Activated CD4-positive, alpha-beta T cell treated with anti-CD3 and anti-CD28 coated beads, Interleukin-2, amount 50 U/mL, for 24 hours (primary cell): ENCODE measurements around the gene FOXP1.

Experiments
- DNase-seq, 2 donors: peaks; one replicate each; pipeline ENCODE4 v3.0.0-alpha.2; 2020; ENCODE audit warnings: low read depth in 1 of 2, low spot score in 1 of 2

FOXP1 gene

DNA sequence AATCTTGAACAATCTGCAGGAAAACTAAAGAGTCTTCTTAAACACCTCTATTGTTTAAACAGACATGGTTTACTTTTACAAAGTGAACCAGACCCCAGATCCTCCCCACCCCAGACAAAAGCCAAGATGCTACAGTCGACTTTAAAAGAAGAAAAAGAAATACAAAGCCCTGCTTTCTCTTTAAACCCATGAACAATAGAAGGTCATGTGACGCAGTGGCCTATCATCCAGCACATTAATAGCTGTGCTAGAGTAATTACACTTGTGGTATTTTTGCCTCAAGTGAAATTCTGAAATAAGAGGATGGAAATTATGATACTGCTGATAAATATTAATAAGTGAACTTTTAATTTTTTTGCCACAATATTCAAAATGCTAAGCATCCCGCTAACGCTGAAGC is 613.4 kb downstream of the FOXP1 start:
- no peak for DNase-seq

DNA sequence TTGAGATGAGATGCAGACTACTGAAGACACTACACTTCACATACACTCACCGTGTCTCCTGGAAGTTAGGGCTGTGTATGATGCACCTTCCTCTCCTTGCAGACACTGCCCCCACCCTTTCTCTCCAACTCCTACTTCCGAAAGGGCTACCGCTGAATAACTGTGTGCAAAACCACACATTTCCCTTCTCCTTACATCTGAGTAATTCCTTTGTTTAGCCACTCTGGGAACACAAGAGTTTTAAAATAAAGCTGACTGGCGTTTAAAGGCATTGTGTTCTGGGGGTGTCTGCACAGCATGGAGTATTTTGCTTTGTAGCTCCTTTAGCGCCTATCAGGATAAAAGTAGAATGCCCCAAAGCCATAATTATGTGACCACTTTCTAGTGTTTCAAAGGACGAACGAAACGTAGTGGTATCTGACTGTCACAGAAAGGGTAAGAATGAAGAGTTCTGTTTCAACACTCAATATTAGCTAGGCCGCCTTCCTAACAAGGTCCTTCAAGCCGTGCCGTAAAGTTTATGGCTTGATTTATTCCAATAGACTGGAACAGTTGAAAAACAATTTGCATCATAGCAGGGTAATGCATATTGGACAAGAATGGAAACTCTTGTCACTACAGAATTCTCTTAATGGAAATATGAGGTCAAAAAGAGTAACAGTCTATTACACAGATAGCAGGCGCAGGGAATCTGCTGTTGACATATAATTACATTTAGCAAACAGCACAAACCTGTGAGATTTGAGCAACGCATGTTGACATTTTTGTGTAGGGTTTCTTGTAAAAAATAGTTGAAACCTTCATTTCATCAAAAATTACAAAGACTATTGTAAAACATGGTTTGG is 619.9 kb downstream of the FOXP1 start:
- DNase-seq = no peak

DNA sequence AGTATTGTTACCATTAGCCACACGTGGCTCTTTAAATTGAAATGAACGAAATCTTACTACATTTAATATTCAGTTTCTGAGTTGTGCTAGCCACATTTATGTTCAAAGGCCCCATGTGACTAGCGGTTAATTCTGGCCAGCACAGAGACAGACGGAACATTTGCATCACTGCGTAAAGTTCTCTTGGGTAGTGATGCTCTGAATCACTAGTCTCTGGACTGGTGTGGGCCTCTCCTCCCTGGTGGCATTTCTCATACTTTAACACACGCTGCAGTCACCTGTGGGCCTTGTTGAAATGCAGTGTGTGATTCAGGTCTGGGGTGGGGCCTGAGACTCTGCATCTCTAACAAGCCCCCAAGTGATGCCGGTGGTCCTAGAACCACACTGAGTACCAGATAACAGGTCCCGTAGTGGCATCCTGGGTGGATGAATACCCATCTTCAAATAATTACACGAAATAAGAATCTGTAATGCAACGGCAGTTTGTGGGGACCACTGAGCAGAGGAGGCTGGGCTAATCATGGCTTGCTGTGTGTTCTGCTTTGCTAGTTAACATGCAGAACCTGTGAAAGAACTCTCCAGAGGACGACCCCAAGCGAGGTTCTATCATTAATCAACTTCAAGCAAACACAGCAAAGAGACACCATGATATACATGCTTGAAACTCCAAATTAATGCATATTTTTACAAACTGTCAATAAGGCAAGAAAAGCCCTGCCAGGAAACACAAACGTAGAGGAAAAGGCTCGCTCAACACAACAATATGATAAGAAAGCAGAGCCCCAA is 623.8 kb downstream of the FOXP1 start:
- DNase-seq = no peak

DNA sequence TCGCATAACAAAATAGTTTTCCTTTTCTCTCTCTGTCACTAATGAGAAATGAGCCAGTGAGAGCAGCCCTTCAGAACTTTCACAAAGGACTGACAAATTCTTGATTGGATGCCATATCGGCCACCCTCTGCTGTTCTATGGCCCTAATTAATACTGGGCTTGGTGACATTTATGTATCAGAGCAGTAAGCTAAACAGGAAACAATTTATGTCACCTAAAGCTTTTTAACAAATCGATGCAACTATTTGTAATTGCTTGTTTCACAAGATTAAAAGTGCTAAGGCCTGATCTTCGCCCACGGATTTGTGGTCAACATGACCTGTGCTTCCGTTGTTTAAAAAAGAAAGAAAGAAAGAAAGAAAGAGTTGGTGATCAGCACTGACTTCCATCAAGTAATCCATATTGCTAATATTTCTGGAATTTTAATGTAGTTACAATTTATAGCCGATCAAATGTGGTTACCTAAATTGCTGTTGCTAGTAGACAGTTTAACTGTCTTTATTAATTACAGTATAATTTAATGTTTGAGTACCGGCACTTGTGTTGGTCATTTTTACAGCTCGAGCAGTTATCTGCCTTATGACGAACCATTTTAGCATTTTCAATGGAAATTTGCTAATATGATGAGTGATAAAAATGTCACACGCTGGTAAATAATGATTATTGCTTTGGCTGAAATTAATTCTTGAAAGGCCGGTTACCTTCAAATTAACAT is 631.3 kb downstream of the FOXP1 start:
- no peak for DNase-seq

DNA sequence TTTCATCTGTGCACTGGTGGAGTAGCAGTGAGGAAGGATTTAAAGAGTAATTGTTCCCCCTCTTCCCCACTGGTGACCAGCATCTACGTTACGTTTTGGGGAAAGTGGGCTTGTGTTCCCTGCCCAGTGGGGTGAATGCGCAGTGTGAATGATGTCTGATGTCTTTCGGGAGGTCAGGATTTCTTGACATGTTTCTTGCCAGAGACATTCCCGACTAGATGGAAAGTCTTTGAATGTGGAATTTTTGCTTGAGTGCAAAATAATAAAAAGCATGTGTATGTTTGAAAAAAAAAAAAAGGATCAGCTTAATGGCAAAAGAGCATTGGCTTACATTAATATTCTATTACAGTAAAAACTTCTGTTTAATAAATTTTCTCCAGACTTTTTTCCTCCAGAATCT is 632.2 kb downstream of the FOXP1 start:
- no peak for DNase-seq

DNA sequence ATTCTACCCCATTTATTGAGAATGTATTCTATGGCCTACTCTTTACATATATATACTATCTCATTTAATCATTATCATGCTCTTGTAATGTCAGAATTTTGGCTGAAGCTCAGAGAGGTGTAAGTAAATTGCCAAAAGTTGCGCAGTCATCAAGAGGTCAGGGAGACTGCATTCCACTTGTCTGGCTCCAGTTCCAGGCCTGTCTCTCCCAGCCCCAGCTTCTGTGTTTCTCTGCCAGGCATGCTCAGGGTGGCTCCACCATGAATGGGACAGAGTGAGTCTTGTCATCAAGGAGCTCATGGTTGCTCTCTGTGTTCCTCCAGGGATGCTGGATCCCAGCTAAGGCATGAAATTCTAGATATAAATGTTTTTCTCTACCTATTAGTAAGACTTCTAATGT is 635.9 kb downstream of the FOXP1 start:
- DNase-seq = no peak

DNA sequence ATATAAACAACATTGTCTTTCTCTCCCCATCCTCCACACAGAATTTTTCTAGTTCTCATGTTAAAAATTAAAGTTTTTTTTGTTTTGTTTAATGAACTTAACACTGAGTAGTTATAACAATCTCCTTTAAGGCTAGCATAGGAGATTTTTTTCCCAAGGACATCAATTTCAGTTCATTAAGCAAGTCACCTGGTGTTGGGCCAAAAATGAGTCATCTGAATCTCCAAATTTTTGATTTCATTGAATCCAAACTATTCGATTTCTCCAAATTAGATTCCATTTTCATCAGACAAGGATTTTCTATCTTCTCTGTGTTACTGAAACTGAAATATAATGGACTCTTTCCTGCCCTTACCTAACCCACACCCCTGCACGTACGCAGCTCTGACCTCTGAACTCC is 639.6 kb downstream of the FOXP1 start:
- DNase-seq = no peak

DNA sequence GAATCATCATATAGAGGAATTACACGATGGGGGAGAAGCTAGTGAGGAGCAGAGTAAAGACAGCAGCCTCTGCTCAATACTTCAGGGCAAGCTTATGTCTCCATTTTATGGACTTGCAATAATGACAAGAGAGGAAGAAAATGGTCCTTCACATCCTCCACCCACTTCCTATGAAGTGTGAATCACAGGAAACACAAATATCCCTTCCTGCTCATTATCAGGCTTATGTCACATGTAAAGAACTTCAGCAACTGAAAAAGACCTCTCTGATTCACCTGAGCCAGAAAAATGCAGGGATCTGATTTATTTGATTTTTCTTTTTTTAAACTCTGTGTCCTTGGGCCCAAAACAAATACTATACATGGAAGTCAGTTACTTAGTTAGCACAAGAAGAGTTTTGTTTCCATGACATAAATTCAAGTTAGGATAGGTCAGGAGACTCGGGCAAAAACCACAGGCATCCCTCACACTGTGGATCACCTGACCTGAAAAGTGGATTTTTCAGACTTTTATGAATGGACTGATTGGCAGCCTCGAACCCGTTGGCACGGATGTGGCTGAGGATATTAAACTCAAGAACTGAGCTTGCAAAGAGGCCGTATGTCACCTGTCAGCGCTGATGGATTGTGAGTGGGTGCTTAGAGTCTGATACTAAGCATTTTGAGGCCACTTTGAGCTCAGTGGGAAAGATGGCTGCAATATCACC is 650.3 kb downstream of the FOXP1 start:
- no peak for DNase-seq

DNA sequence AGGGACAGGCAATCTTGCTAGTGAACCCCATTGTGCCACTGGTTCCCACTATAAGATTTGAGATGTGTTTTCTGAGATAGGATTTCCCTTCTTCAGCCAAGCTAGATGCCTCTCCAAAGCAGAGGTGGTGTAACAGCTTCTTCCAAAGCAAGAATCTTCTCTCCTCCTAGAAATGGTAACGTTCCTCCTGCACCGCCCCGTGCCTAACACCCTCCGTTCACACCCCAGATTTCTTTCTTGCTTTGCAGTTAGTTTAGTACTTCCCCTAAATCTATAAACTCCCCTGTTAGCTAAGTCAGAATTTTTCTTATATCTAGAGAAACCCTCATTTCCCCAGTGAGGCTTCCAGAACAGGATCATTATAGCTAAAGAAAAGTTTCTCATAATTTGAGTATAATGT is 653.5 kb downstream of the FOXP1 start:
- DNase-seq = no peak

DNA sequence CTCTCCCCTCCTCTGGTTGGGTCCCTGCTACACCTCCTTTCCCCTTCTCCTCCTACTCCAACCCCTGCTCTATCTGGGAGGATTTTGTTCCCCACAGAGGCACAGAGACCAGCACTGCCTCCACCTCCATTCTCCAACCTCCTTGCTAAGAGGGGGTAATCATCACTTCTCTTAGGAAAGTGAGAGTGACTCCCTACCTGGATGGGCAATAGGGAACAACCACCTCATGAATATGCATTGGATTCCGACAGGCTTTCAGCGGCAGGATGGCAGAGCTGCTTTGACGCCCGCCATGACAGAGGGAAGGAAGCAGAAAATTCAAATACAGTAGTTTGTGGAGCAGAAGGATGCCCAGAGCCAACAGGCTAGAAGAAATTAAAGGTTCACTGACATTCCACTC is 656.3 kb downstream of the FOXP1 start:
- DNase-seq = no peak

DNA sequence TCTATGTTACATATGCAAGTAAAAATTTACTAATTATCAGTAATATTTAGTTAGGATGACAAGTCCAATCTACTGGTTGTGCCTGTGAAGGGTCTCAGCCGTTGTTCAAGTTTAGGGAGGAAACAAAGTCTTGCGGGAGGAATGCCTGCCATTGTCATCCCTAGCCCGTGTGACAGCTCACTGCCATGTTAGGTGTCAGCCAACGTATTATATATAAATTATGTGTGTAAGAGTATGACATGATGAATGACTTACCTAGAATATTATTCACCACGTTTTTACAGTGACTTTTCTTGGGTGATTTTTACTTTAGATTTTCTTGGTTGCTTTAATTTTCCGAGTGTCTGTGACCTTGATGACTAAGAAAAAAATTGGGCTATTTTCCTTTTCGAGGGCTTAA is 656.7 kb downstream of the FOXP1 start:
- DNase-seq = no peak

DNA sequence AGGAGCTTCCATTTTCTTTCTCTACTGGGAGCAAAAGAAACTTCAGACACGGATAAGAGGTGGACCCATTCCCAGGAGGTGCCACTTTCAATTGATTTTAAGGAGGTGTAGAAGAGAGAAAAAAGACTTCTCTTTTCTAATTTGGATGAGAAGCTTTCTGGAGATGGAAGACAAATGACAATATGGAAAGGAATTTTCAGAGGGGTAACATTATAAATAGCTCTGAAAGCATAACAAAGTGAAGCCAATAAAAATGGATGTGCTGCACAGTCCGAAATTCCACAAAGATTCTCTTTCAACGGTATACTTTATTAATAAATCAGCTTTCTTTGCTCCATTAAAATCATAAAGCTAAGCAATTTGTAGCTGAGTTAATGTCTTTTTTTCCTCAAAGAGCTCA is 663.9 kb downstream of the FOXP1 start:
- no peak for DNase-seq

DNA sequence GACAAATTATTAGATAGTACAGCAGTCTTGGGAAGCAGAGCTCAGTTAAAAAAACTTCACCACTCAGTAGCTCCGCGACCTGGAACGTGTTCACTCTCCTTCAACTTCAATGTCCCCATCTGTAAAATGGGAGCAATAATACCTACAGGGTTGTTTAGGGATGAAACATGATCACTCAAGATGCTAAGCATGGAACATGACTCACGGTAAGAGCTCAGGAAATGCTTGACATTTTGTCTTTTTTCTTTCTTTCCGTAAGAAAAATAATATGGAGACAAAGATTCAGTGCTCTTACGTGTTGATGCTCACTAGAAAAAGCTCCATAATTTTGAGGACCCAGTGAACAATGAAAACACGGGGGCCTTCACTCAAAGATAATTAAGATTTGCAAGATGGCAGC is 664.4 kb downstream of the FOXP1 start:
- DNase-seq = no peak

DNA sequence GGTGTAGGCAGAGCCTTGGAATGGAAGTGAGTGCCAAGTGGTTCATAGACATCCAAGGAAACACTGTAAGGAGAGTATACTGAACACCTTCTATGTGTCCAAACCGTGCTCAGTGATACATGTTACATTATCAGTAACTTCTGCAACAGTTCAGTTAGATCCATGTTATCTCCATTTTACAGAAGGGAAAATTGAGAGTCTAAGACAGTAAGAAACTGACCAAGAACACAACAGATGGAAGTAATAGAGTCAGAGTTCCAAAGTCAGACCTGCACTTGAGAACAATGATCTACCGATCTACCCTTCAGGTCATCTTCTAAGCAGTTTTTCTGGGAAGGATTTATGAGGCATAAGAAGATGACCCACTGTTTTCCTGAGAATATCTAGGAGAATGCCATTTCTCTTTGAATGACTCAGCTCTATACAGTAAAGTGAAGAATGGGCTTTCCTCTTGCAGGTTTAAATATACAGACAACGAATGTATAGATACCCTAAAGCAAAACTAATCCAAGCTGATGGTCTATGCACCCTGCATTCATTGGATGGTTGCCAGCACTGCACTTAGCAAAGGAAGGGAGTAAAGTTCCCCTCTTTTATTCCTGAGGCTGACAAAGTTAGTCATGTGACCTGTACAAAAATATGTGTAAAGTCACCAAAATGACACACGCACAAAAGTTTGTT is 667.0 kb downstream of the FOXP1 start:
- DNase-seq = no peak

DNA sequence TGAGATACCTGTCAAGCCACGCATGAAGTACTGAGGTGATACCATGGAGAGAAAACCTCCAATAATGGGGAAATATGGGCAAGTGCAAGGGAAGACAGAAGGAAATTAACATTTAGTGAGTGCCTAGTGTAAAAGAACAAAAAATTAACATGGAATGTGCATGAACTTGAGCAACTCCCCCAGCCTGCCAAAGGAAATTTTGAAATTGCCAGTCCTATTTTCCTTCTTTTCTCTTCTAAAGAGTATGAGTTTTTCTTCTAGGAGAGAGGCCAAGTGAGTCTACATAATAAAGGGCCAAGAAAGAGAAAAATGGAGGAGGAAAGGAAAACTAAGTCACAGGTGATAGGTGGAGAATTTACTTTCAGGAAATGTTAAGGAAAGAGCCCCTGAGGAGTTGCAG is 668.7 kb downstream of the FOXP1 start:
- no peak for DNase-seq

DNA sequence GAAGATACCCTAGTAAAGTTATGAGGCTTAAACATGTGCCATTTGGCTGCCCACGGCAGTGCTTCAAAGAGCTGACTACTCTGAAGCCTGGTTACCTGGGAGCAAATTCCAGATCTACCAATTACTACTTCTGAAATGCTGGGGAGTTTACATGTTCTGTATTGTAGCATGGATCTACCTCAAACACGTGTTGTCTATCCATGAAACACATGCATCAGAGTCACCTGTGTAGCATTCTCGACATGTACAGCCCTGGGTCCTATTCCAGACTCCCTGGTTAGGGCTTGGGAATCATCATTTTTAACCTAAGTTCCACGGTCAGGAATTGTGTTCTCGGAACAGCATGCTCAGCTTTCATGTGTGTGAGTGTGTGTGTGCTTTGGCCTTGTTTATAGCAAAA is 671.8 kb downstream of the FOXP1 start:
- DNase-seq = no peak

DNA sequence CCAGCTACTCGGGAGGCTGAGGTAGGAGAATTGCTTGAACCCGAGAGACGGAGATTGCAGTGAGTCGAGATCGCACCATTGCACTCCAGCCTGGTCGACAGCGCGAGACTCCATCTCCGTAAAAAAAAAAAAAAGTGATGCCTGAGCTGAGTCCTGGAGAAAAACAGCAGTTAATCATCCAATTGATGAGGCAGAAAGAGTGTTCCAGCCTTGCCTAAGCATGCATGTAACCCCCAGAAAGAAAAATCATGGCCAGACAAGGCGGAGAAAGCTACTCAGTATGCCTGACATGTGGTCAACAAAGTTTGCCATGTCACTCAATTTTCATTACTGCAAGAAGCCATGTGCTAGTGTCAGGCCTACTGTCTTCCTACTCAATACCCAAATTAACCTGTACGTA is 678.0 kb downstream of the FOXP1 start:
- DNase-seq = no peak
